COLO829 (cell line): ENCODE results near the gene HDAC9.

Source experiments
- DNase-seq: peaks from one replicate; pipeline ENCODE4 v3.0.0; 2012; ENCODE audit warnings: low spot score

The HDAC9 gene

DNA sequence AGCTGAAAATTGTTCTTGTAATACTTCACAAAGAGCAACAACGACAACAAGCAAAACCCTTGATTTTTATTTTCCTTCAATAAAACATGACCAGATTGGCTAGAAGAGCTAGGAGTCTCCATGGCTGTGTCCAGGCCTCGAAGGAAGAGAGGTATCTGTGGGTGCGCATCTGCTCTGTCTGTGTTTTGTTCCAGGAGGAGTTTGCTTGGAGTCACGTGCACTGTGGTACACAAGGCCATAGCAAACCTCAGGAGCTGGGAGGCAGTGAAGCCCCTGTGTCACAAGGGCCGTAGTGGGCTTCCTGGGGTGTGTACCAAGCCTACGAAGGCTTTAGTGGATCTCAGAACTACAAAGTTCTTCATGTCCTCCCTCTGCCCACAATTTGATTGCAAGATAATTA is 350.2 kb downstream of the HDAC9 start:
- no peak for DNase-seq

DNA sequence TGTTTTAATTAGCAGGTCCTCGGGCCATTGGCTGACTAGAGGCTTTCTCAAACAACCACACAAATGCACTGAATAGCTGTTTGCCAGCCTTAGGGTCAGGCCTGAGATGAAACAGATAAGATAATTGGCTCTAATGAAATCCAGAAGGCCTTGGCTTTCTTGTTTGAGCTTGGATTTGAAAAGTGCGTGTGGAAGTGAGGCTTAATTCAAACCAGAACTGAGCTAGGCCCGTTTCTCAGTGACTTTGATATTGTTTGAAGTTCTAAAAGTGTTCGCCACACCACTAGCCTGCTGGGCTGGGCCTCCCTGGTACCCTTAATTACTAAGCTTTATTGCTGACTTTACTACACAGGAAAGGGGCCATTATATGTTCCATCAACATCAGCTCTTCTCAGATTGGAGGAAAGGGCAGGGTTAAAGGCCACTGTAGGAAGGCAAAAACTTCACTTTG is 351.2 kb downstream of the HDAC9 start:
- no peak for DNase-seq

DNA sequence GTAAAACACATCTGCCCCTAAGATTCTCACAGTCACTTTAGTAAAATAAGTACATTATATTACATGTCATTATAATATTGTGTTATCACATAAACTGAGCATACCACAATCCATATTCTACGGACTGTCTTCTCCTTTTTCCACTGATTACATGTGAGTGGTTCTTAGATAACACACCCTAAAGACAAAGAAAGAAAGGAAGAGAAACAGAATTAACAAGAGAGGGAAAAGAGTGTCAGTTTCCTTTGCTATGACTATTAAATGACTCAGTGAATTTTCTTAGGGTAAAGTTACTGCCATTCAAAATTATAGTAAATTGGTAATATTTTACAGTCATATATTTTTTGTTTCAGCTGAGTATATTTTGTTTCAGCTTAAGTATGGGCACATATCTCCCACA is 353.6 kb downstream of the HDAC9 start:
- no peak for DNase-seq

DNA sequence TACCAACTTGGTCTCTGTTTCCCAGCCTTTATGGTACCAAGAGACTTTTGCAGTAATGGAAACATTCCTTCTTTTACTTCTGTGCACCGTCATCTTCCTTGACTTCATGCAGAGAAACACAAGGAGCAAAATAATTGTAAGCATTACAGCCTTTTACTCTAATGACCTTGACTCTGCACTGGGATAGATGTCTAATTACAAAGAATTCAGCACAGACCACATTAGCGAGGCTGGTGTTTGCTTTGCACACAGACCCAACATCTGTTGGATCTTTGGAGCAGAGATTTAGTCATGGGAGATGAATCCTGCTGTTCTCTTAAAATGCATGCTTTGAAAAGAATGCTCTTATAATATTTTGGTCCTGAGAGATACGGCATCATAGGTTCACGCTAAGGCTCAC is 360.2 kb downstream of the HDAC9 start:
- no peak for DNase-seq

DNA sequence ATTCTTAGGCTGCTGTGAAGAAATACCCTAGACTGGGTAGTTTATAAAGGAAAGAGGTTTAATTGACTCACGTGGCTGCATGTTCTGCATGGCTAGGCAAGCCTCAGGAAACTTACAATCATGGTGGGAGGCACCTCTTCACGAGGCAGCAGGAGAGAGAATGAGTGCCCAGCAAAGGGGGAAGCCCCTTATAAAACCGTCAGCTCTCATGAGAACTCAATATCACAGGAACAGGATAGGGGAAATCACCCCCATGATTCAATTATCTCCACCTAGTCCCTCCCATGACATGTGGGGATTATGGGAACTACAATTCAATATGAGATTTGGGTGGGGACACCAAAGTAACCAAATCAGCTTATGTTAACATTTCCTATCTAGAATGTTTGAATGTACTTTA is 362.7 kb downstream of the HDAC9 start:
- no peak for DNase-seq

DNA sequence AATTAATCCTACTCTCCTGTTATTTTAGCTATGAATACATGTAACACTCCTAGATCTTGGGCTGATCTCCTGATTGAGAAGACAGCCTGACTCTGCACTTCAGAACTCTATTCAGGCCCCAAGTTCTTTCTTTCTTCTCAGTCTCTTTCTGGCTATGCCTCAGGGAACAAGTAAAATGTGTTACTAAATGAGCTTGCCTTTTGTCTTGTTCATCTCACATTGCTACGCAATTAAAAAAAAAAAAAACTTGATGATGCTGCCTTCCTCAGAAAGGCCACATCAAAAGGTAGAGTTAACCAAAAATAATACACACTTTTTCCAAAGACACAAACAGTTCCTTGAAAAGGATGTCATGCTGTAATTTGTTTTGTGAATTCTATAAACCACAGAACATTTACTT is 363.8 kb downstream of the HDAC9 start:
- peak; percentile 64 for DNase-seq

DNA sequence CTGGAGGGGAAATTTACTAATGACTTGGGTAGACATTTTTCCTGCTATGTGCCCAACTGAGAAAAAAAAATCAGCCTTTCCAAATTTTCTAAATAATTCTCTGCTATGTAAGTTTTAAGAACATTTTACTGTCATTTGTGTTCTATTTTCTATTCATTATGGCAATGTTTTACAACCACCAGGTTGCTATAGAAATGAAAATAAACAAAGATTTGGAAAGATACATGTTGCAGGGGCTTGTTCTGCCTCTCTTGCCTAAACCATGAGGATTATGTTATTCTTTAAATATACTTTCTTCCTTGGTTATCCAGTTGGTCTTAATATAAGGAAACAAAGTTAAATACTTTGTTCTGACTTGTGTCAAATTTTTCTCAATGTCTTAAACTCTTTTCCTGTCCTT is 364.7 kb downstream of the HDAC9 start:
- DNase-seq: no peak

DNA sequence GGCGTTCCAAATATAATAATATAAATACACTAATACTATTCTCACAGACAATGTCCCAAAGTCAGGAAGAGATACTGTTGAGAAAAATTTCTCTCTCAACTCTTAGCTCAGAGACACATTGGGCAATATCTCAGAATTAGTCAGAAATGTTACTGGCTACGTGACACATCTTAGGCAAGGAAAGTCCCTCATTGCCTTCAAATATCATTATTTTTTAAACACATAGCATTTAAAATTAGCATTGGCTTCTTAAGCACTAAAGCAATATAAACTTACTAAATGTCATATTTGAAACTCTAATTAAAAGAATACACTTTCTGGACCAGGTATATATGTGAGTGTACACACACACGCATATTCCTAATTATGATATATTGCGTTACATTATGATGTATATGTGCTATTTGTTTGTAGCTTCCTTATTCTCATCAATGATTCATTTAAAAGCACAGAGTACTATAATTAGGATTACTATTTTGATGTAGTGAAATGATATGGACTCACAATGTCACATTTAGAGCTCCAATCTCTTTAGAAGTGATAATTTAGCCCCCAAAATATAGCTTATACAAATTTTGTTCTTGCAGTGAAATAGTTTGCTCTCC is 366.1 kb downstream of the HDAC9 start:
- no peak for DNase-seq

DNA sequence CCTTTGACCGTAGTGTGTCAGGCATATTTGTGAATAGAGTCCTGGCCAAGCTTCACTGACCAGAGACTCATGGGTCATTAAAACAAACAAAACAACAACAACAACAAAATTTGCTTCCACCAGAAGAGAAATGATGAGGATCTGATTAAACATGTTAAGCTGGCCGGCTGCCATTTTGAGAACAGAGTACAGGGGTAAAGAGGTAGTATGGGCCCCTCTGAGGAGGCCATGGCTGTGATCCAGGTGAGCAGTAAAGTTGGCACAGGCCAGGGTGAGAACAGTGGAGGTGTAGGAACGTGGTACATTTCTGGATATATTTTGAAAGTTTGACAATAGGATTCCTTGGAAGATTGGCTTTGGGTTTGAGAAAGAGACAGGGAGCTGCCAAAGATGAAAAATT is 369.4 kb downstream of the HDAC9 start:
- no peak for DNase-seq

DNA sequence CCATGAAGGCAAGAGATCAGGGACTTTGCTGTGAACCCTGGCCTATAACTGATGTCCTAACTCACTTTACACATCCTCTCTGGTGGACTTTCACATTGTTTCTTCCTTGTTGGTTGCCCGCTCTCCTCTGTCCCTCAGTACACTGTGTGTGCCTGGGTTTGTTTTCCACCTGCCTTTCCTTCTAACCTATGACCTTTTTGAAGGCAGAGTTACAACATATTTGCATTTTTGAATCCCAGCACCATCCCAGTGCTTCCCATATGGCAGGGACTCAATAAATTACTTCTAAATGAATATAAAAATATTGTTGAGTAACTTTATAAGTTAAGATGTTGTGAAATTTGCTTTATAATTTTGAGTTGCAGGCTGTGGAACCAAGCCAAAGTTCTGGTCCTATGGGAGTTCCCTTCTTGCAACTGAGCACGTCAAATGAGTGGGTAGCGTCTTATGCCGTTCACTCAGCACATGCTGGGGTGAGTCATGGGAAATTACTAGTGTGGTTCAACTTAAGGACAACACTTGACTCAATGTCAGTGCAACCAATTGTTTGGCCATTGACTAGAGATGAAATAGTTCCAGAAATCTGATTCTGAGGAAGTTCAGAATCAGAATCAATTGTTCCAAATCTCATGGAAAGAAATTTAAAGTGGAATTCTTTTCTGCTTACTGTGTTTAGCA is 370.9 kb downstream of the HDAC9 start:
- DNase-seq: peak; percentile 99

DNA sequence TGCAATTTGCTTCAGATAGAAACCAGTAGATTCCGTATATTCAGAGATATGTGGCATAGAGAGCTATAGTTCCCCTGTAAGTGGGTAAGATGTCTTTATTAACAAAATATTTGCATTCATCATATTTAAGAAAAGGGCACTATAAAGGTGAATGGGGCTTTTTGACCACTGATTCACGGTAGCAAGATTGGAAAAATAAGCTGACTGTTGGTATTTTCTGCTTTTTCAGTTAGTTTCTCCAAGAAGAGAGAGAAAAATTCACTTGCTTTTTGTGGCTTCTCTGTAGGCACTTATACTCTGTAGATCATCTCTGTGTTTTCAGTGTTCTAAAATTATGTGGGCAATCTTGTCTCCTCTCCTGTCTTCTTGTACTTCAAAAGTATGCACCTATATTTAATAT is 376.8 kb downstream of the HDAC9 start:
- DNase-seq: no peak

DNA sequence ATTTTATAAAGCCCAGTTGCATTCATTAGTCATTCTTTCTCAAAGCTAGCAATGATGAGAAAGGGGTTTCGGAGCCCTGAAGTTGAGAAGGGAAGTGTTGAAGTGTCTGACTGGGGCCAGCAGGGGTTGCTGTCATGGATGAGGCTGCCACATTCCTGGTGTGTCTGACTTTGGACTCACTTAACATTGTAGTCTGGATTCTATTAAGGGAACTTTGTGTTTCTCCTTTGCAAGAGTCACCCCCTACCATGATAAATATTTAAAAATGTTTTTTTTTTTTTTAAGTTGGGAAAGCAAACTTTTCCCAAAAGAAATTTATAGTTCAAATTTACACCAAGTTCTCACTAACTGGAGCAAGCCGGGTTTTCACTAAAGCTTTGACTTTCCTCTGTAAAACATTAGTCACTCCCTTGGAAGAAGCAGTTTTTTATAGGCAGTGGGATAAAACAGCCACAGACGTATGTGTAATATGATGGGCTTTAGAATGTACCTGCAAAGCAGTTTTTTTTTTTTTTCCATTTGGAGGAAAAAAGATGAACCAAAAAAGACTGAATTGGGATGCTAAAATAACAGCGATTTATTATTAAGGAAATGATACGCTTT is 378.3 kb downstream of the HDAC9 start:
- DNase-seq: no peak

DNA sequence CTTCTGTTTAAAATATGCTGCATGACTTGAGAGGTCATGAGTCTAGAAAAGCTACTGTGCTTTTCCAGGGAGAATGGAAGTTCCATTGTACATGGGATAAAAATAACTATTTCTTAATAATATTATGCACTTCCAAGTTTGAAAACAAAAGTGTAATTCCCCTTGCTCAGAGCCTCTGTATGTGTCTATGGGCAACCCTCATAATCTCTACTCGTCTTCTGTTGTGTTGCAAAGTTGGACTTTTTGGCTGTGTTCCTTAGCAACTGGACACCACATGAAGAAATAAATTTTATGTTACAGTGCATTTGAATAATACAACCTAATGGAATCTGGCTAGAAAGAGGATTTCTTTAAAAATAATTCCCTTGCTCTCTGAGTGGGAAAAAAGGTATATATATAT is 379.3 kb downstream of the HDAC9 start:
- no peak for DNase-seq

DNA sequence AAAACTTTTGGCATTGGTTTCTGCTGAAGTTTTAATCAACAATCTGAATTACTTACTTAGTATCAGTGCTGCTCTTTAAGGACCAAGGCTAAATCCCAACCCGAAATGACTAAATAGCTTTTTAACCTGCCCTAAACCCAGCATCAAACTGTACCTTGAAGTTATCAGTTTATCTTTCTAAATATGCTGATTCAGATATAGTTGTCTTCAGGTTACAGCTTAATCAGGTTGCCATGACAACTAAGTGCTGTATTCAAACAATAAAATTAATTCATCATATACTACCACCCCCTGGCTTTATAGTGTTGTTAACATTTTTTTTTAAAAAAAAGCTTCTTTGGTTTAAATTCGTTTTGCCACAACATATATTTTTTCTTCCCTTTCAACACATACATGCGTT is 382.3 kb downstream of the HDAC9 start:
- no peak for DNase-seq

DNA sequence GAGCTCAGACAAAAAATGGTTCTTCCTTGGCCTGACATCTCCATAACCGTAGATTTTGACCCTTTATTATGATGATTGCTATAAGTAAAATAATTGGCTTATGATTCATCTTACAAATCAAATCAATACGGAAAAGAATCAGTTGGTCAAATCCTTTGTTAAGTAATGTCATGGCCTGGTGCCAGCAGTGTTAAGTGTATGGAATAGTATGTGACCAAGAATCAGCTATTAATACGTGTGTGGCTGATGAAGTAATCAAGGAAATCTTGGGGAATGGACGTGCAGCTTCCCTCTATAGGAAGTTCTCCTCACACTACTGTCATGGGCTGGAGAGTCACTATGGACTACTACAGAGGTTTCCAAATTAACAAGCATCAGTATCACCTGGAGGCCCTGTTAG is 391.3 kb downstream of the HDAC9 start:
- DNase-seq: no peak

DNA sequence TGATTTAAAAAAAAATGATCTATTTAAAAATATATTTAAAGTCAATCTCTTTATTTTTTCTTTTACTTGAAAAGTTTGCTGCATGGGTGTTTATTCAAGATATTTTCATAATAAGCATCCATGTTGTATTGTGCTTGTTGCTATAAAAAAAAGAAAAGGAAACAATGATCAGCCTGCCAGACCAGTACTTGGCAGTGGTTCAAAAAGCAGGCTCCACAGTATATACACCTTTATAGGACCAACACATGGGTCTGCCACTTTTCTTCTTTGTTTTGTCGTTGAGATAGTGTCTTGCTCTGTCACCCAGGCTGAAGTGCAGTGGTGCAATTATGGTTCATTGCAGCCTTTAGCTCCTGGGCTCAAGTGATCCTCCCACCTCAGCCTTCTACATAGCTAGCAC is 393.9 kb downstream of the HDAC9 start:
- no peak for DNase-seq

DNA sequence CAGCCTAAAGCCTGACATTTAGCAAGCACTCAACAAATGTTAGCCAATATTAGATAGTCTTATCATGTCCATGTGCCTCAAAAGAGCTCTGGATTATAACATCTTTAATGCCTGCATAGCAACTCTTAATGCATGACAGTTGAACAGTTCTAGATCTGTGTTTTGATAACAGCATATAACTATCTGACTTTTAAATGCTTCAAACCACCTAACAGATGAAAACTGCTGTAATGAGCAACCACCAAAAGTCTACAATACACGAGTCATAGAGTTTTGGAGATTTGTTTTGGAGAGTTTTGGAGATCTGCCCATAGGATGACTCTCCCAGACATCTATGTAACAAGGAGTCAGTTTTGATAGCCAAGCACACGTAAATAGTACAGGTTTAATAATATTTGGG is 394.6 kb downstream of the HDAC9 start:
- DNase-seq: no peak

DNA sequence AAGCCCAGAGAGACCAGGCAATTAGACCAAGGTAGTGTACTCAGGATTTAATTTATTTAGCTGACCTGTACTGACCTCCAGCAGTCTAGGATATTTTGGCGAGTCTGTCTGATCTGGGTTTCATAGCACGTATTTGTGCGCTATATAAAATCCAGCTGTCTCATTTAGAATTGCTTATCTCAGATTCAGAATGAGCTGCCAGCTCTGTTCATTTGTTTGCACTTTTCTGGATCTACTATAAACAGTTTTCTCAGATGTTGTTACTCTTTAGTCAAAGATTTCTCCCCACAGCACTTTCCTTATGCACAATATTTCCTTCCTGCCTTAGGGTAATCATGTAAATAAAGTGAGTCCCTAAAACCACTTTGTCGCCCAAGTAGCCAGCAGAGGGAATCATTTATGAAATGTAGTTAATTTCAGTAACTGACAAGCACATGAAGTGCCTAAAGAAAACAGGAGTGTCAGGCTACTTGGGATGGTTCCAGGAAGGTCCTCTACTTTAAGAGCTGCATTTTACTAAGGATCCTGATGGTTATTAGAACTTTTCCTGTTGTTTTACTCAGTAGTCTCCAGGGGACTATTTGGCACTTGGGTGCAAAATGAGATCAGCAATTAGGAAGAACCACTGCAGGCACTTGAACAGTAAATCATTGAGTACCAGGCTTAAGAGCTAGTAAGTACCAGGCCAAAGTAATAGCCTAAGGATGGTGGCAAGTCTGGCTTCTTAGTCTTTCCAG is 395.5 kb downstream of the HDAC9 start:
- DNase-seq: no peak

DNA sequence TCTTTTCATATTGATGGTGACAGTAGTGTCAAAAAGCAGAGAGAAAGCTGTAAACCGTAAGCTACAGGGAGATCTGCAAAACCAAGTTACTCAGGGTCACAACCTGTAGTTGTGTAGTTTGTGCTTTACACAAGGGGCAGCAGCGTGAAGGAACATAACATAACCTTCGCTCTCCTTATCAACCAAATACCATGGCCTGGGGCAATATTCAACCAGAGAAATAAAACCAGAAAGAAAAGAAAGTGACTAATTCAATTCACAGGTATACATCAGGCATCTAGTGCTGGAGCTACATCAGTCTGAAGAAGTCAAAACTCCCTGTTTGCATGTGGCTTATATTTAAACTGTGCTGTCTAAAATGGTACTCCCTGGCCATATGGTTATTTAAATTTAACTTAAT is 397.6 kb downstream of the HDAC9 start:
- DNase-seq: no peak

DNA sequence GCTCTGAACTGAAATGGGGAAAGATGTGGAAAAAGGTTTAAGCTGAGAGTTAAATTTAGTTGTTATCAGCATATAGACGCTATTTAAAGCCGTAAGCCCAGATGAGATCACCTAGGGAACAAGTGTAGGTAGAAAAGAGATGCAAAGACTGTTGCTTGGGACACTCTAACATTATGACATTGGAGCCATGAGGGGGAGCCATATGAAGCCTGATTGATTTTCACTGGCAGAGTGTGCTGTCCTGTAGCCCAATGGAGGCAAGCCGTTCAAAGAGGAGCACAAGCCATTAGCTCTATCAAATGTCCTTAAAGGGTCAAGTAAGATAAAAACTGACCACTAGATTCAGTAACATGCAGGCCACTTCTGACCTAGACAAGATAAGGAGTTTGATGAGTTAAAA is 398.6 kb downstream of the HDAC9 start:
- no peak for DNase-seq

DNA sequence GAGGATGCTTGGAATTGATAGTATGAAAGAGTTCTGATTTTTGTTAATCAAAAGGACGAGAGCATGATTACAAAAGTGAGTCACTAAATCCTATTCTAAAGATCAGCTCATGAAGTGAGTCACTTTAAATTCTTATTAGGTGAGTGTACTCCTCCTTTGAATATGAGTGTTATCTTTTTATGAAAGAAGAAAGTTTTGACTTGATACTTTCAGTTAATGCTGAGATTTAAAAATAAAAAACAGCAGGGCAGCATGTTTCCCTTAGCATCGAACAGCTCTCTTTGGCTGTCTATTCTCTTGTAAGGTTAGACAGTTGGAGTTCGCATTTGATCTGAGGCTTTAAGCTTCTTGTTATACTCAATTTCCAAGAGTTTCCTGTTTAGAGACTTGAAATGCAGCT is 399.9 kb downstream of the HDAC9 start:
- peak; percentile 66 for DNase-seq

DNA sequence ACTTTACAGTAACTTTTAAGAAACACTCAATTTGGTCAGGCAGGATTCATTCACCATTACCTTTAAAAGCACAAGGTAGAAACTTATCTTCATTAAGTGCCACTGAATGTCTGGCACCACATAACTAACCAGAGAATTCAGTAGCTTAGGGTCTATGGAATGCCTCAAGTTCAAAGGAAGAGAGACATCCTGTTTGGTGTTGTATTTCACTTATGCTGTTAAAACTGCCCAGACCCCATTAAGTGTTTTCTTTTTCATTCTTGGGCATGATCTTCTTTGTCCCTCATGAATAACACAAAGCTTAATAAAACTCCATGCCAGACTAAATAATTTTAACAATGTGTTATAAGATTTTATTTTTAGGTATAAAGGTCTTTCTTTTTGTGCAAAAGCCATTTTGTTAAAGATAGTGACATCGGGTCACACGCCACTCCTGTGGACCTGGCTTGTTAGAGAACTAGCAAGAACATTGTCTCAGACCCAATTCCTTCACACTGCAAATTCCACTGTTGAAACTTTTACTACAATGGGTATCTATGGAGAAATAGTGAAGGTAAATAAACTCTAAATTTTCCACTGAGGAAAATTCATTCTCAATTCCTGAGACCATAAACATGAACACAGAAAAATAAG is 400.9 kb downstream of the HDAC9 start:
- no peak for DNase-seq

DNA sequence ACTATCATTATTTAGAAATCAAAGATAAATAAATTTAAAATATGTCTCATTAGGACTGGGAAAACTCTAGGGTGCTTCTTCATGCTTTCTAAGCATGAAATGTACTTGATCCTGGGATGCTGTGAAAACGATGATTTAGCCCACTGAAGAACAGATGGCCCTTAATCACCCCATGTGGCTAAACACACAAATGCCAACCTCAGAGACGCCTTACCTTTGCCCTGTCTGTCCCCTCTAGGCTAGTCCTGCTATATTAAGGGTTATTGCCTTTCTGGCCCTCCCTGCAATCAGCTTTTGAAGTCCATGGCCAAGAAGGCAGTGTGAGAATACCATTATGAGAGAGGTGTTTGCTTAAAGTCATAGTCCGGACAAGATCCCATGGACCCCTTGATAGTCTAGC is 404.7 kb downstream of the HDAC9 start:
- DNase-seq: no peak
